Measurements from ENCODE around the gene BMPR1B.

- TF ChIP-seq, protein P1, sequence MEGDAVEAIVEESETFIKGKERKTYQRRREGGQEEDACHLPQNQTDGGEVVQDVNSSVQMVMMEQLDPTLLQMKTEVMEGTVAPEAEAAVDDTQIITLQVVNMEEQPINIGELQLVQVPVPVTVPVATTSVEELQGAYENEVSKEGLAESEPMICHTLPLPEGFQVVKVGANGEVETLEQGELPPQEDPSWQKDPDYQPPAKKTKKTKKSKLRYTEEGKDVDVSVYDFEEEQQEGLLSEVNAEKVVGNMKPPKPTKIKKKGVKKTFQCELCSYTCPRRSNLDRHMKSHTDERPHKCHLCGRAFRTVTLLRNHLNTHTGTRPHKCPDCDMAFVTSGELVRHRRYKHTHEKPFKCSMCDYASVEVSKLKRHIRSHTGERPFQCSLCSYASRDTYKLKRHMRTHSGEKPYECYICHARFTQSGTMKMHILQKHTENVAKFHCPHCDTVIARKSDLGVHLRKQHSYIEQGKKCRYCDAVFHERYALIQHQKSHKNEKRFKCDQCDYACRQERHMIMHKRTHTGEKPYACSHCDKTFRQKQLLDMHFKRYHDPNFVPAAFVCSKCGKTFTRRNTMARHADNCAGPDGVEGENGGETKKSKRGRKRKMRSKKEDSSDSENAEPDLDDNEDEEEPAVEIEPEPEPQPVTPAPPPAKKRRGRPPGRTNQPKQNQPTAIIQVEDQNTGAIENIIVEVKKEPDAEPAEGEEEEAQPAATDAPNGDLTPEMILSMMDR (IDR thresholded peaks at IDR 0.05), result no peak
- no peak for TF ChIP-seq POLR2A (IDR thresholded peaks at IDR 0.05)
Measured at GRCh38 chr4:95204873-95205272, 447.1 kb downstream of the BMPR1B start.

Measured in right lobe of liver (tissue), 4 donors.